Mesothelial cell of epicardium (in vitro differentiated cells): ENCODE data around the gene PPP3R1. TPM values are rescaled to one million over a fixed set of nuclear protein-coding genes. Genes with fewer than 3 reads are reported as not detected.
"Not testable (repeated sequence)": the region's sequence is repeated elsewhere in the genome, so short reads cannot be mapped to it uniquely, and the experiment has no call there.

ENCODE experiments used
- DNase-seq, 2 experiments: peaks; one replicate each; pipeline ENCODE4 v3.0.0; 2021; ENCODE audit warnings: low spot score in 2 of 2; ENCODE audit not compliant: unreplicated experiment in 2 of 2
- H3K27ac Mint-ChIP-seq: 2 replicates; pipeline ENCODE4 v1.8.0; 2021; ENCODE audit warnings: mixed read lengths
- H3K27me3 Mint-ChIP-seq: 2 replicates; pipeline ENCODE4 v1.8.0; 2021; ENCODE audit warnings: low read depth, mixed read lengths
- H3K36me3 Mint-ChIP-seq: 2 replicates; pipeline ENCODE4 v1.8.0; 2021; ENCODE audit warnings: mixed read lengths
- H3K4me1 Mint-ChIP-seq: 2 replicates; pipeline ENCODE4 v1.8.0; 2021; ENCODE audit warnings: mixed read lengths
- H3K4me3 Mint-ChIP-seq: 2 replicates; pipeline ENCODE4 v1.8.0; 2021; ENCODE audit warnings: mild to moderate bottlenecking, moderate library complexity, mixed read lengths
- H3K9me3 Mint-ChIP-seq: 2 replicates; pipeline ENCODE4 v1.8.0; 2021; ENCODE audit warnings: mixed read lengths
- CTCF ChIP-seq: fragments of 200-600 bp; sonication (generic); IDR thresholded peaks from one replicate; pipeline ENCODE4 v1.5.0; 2021; ENCODE audit warnings: antibody characterized with exemption; ENCODE audit not compliant: unreplicated experiment
- total RNA-seq: library from RNA; stranded (reverse); gene quantifications from 3 replicates; pipeline ENCODE4 v1.2.1, GENCODE V29; 2021

The PPP3R1 gene
- total RNA-seq, 1 donor from 2014 or later: 62.8 TPM

- no peak for TF ChIP-seq CTCF
- Mint-ChIP-seq H3K4me1 (peaks cover 16% of the 10 kb centered on the region), H3K27ac (no peak overlapping the region), H3K27me3 (no peaks in the 10 kb centered on the region), H3K9me3 (no peaks in the 10 kb centered on the region), H3K4me3 (no peak overlapping the region), H3K36me3 (peaks cover 12% of the 10 kb centered on the region)
- no peak for DNase-seq
Measured at GRCh38 chr2:68178432-68178831, 73.9 kb downstream of the PPP3R1 start.

GRCh38 chr2:68177541-68177940, 74.8 kb downstream of the PPP3R1 start:
- Mint-ChIP-seq H3K36me3 (peaks cover 13% of the 10 kb centered on the region), H3K4me3 (no peak overlapping the region), H3K27me3 (no peaks in the 10 kb centered on the region), H3K27ac (no peak overlapping the region), H3K9me3 (no peaks in the 10 kb centered on the region), H3K4me1 (peaks cover 10% of the 10 kb centered on the region)
- no peak for TF ChIP-seq CTCF
- DNase-seq: no peak

GRCh38 chr2:68176657-68177056, 75.7 kb downstream of the PPP3R1 start:
- TF ChIP-seq CTCF: no peak
- peaks cover 3% of the 10 kb centered on the region for H3K4me1 Mint-ChIP-seq
- H3K9me3 Mint-ChIP-seq: no peaks in the 10 kb centered on the region
- DNase-seq: no peak
- H3K36me3 Mint-ChIP-seq: peaks cover 13% of the 10 kb centered on the region
- H3K27me3 Mint-ChIP-seq: no peaks in the 10 kb centered on the region
- no peak overlapping the region for H3K27ac Mint-ChIP-seq
- no peak overlapping the region for H3K4me3 Mint-ChIP-seq

- H3K9me3 Mint-ChIP-seq, H3K27ac Mint-ChIP-seq: not testable (repeated sequence)
- peaks cover 11% of the 10 kb centered on the region for H3K36me3 Mint-ChIP-seq
Measured at GRCh38 chr2:68175210-68175609, 77.1 kb downstream of the PPP3R1 start.

GRCh38 chr2:68172990-68173700, 79.2 kb downstream of the PPP3R1 start:
- TF ChIP-seq CTCF: no peak
- no peaks in the 10 kb centered on the region for H3K27me3 Mint-ChIP-seq
- H3K27ac Mint-ChIP-seq: no peak overlapping the region
- peaks cover 13% of the 10 kb centered on the region for H3K36me3 Mint-ChIP-seq
- no peaks in the 10 kb centered on the region for H3K9me3 Mint-ChIP-seq
- no peak for DNase-seq
- H3K4me1 Mint-ChIP-seq: no peaks in the 10 kb centered on the region
- no peak overlapping the region for H3K4me3 Mint-ChIP-seq

More at GRCh38 chr2:68175210-68175609, 77.1 kb downstream of the PPP3R1 start:
- H3K4me1 Mint-ChIP-seq, DNase-seq, H3K4me3 Mint-ChIP-seq, H3K27me3 Mint-ChIP-seq: not testable (repeated sequence)

GRCh38 chr2:68172521-68172920, 79.8 kb downstream of the PPP3R1 start:
- H3K27ac Mint-ChIP-seq: no peak overlapping the region
- peaks cover 14% of the 10 kb centered on the region for H3K36me3 Mint-ChIP-seq

More at GRCh38 chr2:68172521-68172920, 79.8 kb downstream of the PPP3R1 start:
- no peak for DNase-seq
- no peak for TF ChIP-seq CTCF
- no peak overlapping the region for H3K4me3 Mint-ChIP-seq
- no peaks in the 10 kb centered on the region for H3K27me3 Mint-ChIP-seq
- H3K9me3 Mint-ChIP-seq: no peaks in the 10 kb centered on the region
- no peaks in the 10 kb centered on the region for H3K4me1 Mint-ChIP-seq
